ENCODE data around the gene PPIAL4G.
"Not testable (repeated sequence)": the region's sequence is repeated elsewhere in the genome, so short reads cannot be mapped to it uniquely, and the experiment has no call there.

The PPIAL4G gene

DNA sequence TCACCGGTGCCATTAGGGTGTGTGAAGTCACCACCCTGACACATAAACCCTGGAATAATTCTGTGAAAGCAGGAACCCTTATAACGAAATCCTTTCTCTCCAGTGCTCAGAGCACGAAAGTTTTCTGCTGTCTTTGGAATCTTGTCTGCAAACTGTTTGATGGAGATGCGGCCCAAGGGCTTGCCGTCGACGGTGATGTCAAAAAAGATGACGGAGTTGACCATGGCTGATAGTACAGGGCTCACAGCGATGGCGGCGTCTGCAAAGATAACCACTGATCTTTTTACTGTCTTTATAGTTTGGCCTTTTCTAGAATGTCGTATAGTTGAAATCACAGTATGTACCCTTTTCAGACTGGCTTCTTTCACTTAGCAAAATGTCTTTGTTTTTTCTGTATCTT lies at the start of gene PPIAL4G:
PPIAL4G (minus strand) TSS at position 274 of the 400 bp plus-strand sequence; CDS start at position 224, 50 bp downstream.
- not testable (repeated sequence) for DNase-seq

GRCh38 chr1:148532158-148532557 lies 49.1 kb upstream of the PPIAL4G start:
- not testable (repeated sequence) for DNase-seq

DNA sequence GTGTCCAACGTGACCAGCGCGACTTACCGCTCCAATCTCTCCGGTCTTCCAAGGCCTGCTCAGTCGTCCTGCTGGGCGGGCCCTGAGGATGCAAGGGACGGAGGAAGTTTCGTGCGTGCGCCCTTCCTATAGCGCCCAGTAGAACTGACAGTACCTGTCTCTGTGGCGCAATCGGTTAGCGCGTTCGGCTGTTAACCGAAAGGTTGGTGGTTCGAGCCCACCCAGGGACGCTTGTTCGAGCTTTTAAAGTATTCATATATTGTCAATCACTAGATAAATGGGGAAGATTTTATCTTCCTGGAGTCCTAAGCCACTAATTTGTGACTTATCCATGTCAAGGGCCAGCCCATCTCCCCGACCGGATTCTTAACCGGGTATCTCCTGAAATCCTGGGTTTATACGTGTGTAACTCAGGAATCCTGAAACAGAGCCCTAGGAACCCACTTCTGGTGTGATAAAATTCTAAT lies 46.0 kb upstream of the PPIAL4G start:
- peak; percentile 73 for DNase-seq

DNA sequence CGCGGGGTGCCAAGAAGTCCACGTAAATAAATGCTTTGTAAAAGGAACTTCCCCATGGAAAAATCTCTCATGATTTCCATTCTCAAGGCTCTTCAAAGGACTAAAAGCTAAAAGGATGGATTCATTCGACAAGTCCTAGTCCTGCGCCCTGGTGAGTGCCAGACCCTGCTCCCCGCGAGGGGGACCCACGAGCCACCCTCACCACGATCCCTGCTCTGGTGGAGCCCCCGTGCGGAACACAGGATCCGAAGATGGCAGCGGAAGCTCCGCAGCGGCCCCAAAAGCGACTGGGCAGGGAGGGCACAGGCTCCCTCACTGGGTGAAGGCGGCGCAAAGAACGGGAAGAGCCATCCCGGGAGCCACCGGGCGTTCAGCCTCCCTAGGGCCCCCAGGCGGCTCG lies 45.5 kb upstream of the PPIAL4G start:
- DNase-seq, result not testable (repeated sequence)

DNA sequence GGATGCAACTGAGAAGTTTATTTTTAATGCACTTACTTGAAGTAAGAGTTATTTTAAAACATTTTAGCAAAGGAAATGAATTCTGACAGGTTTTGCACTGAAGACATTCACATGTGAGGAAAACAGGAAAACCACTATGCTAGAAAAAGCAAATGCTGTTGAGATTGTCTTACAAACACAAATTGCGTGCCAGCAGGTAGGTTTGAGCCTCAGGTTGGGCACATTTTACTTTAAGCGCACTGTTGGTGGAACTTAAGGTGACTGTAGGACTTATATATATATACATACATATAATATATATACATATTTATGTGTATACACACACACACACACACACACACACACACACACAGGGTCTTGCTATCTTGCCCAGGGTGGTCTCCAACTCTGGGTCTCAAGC lies 43.5 kb upstream of the PPIAL4G start:
- DNase-seq, result not testable (repeated sequence)

DNA sequence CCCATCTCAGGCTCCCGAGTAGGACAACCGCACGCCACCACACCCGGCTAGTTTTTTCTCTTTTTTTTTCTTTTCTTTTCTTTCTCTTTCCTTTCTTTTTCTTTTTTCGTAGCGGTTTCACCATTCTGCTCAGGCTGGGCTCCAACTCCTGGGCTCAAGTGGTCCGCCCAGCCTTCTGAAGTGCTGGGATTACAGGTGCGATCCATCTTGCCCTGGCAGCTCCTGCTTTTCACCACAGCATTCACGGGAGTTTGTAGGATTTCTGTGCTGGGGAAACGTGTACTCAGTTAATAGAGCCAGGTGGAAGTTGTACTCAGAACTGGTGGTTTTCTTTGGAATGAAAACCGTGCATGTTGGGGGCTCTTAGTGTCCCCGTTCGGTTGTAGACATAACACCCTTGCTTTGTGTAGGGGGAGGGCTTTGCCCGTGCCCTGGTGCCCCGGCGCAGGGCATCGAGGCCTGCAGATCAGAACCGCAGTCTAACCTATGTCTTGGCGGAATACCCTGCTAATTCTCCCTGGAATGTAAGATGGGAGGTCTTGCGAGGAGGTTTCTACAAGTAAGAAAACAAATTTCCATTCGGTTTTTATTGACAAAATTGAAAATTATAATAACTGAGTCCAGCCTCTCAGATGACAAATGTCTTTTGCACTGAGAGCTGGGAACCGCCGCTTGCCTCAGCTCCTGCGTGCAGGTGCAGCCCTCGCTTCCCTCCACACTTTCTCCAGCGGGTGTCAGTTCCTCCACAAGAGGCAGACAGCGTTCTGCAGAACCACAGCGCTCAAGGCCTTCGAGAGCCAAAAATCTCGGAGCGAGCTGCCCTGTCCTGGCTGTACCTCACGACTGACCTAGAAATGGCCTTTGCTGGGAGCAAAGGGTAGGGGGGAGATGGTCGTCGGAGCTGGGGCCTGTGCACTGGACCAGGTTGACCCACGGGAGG lies 40.4 kb upstream of the PPIAL4G start:
- not testable (repeated sequence) for DNase-seq

DNA sequence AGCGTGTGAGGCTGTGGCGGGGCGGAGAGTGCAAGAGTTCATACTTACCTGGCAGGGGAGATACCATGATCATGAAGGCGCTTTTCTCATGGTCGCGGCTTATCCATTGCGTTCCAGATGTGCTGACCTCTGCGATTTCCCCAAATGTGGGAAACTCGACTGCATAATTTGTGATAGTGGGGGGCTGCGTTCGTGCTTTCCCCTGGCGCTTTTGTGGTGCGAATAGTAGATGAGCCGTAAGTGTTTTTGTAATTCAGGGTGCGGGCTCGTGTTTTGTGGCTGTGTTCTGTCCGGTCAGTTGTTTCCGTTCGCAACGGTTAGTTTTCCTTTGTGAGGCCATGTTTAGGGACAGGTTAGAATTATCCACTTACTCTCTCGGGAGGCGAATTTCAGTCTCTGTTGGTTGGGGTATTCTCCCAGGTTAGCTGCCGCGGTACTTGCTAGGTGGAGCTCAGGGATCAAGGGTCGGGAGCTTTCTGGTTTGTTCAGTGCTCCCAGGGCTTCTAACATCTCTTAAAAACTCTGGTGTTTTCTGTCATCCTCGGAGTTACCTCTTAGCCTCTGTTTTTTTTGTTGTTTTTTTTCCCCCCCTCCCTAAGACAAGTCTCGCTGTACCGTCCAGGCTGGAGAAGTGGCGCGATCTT lies 39.6 kb upstream of the PPIAL4G start:
- DNase-seq, result peak; percentile 94

DNA sequence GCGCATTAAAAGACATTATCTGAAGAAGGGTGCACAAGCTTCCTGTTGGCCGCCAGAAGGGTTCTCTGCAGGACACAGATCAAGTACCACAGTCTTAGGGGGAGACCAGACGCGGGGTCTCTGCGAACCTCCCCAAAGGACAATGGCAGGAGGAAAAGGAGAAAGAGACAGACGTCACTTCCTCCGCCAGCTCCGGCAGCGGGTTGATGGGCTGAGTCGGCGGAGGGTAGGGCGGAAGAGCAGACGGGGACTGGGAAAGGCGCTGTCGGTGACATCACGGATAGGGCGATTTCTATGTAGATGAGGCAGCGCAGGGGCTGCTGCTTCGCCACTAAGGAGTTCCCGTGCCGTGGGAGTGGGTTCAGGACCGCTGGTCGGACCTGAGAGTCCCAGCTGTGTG lies 39.0 kb upstream of the PPIAL4G start:
- peak; percentile 94 for DNase-seq

- not testable (repeated sequence) for DNase-seq
These were observed 31.2 kb upstream of the PPIAL4G start for GRCh38 chr1:148514310-148514709.

- not testable (repeated sequence) for DNase-seq
These were observed 29.6 kb upstream of the PPIAL4G start for GRCh38 chr1:148512571-148513184.

DNA sequence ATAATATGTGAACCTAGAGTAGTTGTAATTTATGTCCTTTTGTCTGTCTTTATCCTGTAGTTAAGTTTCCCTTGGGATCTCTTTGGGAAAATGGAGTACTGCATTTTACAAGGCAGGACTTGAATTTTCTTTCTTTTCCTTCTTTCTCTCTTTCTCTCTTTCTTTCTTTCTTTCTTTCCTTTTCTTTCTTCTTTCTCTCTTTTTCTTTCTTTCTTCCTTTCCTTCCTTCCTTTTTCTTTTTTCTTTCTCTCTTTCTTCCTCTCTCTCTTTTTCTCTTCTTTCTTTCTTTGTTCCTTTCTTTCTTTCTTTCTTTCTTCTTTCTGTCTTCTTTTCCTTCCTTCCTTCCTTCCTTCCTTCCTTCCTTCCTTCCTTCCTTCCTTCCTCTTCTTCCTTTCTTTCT lies 10.8 kb upstream of the PPIAL4G start:
- DNase-seq, result not testable (repeated sequence)

DNA sequence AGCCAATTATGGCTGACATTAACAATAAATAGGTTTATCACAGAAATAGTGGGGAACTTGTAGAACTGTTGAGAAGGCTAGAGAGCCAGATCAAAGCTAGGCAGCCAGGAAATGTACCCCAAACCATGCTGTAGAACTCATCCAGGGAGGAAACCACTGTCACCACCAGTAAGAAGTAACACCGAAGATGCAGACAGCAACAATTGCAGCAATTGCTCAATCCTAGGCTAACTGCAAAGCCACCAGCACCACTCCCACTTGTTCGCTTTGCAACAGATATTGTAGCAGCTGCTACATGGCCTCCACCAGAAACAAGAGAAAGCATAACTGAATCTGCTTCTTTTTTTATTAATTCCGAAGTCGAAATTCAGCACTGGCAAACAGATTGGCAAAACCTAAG lies 2.0 kb downstream of the PPIAL4G start:
- DNase-seq, result peak; percentile 53

DNA sequence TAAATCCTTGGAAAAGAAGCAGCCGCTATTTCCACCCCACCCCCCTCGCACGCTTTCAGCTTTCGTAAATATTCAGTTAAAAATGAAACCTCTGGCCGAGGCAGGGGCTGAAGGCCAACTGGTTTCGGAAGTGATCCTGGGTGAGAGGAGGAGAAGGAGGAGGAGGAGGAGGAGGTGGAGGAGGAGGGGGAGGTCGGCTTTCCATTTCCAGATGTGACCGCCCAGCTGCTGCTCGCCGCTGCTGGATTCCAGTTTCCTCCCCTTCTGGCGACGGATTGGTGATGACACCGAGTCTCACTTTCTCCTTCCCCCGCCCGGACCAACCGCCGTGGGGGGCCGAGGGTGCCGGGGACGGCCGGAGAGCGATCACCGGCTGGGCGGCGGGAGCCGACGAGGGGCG lies 23.4 kb downstream of the PPIAL4G start:
- not testable (repeated sequence) for DNase-seq

DNA sequence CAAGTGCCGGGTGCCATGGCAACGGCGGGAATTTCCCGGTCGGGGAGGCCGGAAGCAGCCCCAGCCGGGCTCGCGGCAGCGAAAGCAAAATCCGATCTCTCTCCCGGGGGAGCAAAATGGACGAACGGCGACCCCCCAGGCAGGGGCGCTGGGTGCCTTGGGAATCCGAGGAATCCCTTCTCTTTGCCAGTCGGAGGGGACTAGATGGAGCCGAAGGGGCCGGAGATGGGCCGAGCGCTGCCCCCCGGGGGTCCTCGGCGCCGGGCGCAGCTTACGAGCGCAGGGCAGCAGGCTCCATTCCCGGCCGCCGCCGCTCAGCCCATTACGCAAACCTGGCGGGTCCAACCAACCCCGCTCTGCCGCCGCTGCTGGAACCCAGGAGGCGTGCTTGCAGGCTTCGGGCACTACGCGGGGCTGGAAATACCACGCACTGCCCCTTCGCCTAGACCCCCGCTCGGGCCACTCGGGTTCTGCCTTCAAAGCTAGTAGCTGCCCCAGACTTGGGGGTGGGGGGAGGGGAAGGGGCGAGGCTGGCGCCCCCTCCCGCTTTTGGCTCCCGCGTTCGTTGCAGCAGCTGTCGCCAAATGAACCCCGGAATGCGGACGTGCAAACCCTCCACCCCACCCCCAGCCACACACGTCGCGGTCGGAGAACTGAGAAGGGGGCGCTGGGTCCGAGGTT lies 24.1 kb downstream of the PPIAL4G start:
- peak; percentile 68 for DNase-seq

DNA sequence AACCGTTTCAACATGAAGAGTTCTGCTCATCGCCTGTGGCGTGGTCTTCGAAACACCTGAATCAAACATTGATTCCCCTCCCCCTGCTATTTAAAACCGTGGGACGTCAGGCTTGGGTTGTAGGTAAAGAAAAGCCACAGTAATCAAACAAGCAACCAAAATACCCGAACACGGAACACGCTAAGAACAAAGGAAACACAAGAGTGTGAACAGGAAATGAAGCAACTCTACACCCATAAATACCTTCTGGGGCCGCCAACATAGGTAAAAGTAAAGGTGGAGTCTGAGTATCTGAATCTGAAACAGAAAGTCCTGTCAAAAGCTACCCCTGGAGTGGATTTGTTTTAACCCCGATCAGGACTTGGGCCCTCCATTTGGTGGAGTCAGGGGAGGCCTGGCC lies 24.7 kb downstream of the PPIAL4G start:
- DNase-seq, result peak; percentile 79

DNA sequence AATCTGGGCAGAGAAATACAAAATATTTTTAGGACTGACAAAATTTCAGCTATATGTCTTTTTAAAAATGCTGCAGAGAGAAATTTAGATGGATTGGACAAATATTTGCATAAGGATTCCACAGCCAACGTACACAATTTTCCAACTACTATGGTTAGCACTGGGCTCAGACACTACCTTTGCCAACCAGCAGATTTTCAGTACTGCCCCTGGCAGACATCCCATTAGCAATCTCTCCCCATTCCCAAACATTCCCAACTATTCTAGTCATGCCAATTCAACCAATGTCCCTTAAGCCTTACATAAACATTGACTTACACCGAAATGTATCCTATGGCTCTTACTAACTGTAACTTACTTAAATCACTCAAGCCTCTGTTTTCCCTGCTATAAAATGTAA lies 30.3 kb downstream of the PPIAL4G start:
- DNase-seq, result not testable (repeated sequence)

- not testable (repeated sequence) for DNase-seq
These were observed 43.3 kb downstream of the PPIAL4G start for GRCh38 chr1:148439654-148440325.

- DNase-seq, result no peak
These were observed 47.7 kb downstream of the PPIAL4G start for GRCh38 chr1:148435406-148435805.

- no peak for DNase-seq
These were observed 48.3 kb downstream of the PPIAL4G start for GRCh38 chr1:148434832-148435231.

DNA sequence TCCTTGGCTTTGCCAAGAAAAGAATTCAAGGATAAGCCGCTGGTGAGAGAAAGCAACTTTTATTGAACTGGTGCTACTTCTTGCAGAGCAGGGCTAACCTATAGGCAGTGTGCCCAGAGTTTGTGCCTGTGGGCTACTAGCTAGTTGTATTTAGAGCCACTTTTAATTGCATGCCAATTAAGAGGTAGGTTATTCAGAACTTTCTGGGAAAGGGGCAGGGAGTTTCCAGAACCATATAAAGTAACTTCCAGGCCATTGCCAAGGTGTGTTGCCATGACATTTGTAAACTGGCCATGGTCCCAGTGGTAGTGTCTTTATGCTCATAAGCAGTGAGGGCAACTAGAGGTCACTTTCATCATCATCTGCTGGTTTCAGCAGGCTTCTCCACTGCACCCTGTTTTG lies 50.2 kb downstream of the PPIAL4G start:
- not testable (repeated sequence) for DNase-seq

All from CD4-positive, alpha-beta T cell treated with Interleukin-15 for 1 hour (primary cell).